GM21526 (cell line): Measurements from ENCODE around the gene FANK1.

Experiments
- ATAC-seq: cut with Tn5 transposase; IDR thresholded peaks from one replicate; pipeline ENCODE4 v1.9.1; 2021; ENCODE audit warnings: moderate library complexity; ENCODE audit not compliant: unreplicated experiment, low FRiP score

FANK1 gene

DNA sequence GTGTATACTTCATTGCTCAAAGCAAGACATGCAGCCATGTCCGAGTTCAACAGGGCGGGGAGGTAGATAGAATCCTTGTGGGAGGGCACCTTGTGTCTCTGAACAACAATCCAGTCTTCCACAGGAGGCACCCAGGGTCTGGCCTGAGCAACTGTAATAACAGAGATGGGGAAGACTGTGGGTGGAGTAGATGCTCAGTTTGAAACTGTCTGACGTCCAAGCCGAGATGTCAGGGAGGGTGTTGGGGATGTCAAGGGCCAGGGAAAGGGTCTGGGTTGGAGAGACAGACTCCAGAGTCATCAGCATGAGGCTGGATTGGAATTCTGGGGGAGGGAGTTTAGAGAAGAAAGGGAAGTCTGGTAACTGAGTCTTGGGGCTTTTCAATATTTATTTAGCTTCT lies 88.0 kb downstream of the FANK1 start:
- ATAC-seq, result no peak

- no peak for ATAC-seq
Observed at GRCh38 chr10:125984865-125985495, 88.6 kb downstream of the FANK1 start.

DNA sequence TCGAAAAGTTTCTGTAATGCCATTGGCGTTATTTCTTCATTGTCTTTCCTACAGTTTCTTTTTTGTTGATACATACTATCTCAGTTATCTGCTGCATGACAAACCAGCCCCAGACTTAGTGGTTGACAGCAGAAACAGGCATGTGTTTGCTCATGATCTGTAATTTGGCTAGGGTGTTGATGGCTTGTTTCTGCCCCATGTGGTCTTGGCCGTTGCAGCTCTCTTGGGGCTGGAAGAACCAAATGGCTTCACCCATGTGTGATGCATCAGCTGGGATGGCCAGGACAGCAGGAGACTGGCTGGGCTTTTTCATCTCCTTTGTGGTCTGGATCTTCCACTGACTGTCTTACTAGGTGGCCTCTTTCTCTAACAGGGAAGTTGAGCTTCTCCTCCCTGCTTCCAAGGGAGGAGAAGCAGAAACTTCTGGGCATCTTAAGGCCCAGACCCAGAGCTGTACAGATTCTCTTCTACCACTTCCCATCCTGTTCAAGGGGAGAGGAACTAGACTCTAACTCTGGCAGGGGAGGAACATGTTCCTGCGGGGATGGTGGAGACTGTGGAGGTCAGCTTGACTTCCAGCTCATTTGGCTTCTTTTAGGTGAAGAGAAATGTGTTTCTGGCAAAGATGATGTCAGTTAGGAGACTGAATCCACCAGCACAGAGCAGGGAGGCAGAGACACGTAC lies 89.3 kb downstream of the FANK1 start:
- ATAC-seq, result no peak

DNA sequence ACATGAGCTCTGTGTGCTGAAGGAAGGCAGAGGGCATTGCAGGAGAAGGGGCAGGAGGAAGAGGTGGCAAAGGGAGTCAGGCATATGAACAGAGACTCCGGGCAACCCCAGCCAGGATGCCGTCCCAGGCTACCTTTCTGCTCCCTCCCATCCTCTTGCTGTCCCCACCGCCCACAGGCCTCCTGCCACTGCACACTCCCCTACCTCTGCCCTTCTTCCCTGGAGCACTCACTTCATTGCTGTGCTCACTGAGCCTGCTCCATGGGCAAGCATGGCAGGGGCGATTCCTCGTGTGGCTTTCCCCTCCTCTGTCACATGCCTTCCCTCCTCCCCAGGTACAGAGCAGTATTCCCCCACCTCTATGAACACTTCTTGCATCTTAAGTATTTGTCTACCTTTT lies 93.4 kb downstream of the FANK1 start:
- ATAC-seq, result no peak

DNA sequence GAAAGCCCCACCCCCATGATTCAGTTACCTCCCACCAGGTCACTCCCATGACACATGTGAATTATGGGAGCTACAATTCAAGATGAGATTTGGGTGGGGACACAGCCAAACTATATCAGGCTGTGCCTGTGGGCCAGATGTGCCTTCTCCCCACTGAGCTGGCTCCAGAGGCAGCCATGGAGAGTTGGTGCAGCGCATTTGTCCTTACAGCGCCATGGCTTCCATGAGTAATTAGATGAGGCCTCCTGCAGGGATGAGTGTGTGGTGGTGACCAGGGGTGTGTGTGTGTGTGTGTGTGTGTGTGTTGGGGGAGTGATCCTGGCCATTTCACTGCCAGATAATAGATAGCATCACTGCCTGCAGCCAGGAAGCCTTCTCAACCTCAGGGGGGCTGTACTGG lies 94.6 kb downstream of the FANK1 start:
- no peak for ATAC-seq

- no peak for ATAC-seq
Observed at GRCh38 chr10:125991392-125991791, 95.0 kb downstream of the FANK1 start.

DNA sequence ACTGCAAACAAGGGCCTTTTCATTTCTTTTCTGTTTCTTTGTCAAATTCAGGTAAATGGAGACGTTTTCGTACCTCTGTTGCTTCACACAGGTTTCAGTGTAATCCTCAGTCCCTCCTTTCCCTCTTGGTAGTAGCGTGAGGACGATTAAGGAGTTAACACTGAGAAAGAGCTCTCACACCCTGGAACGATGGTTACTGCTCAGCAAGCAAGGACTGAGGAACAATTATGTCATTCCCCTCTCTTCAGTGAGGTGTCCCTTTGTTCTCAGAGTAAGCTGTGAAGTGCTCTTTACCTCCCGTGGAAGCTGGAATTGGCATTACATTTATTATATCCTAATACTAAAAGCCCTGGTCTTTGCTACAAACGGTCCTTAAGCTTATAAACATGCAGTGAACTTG lies 95.9 kb downstream of the FANK1 start:
- no peak for ATAC-seq

- ATAC-seq, result no peak
Observed at GRCh38 chr10:125994601-125995000, 98.2 kb downstream of the FANK1 start.

- ATAC-seq, result no peak
Observed at GRCh38 chr10:125995726-125996304, 99.5 kb downstream of the FANK1 start.

DNA sequence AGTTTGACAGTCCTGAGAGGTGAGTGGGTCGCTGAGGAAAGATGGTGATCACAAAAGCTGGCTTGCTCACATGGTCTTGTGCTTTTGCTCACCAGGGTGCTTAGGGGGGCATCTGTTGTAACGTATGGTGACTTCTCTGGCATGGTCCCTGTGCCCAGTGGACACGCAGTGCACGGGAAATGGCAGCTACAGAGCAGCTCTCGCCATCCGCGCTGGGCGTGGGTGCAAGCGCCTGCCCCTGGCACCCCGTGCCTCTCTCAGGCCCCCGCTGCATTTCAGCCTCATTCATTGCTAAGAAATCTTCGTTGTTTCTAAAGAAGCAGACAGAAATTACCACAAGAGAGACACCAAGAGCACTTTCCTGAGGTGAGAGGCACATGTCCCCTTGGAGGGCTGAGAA lies 101.2 kb downstream of the FANK1 start:
- ATAC-seq, result no peak

DNA sequence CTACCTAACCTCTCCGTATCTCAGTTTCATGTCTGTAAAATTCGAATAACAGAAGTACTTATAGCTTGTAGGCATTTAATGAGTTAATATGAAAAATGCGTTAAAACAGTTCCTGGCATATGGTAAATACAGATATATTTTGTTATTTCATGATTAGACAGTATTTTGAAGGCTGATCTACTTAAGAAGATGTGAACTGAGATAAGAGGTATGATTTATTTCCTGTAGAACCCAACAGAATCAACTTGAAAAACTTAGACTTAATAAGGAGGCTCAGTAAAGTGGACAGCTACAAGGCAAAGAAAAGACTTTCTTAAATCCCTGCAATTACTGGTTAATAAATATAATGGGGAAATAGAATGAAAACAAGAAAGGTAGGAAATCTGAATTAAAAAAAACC lies 103.3 kb downstream of the FANK1 start:
- ATAC-seq, result no peak

DNA sequence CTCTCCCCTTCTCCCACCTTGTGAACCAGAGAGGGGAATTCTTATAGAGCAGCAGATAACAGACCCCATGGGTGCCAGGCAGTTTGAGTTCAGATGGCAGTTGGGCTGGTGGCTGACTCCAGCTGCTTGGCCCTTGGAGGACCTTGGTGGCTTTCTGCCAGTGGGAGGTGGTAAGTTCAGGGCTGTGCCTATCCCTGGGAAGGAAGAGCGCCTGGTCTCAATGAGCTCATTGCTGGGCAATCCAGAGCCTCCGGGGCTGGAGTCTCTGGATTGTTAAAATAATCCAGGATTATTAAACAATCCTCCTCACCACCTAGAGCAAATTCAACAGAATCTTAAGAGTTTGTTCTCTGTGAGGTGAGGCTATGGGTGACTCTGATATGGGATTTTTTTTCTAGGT lies 105.2 kb downstream of the FANK1 start:
- ATAC-seq, result no peak

- ATAC-seq, result no peak
Observed at GRCh38 chr10:126004752-126005151, 108.4 kb downstream of the FANK1 start.

- no peak for ATAC-seq
Observed at GRCh38 chr10:126006264-126006663, 109.9 kb downstream of the FANK1 start.

GRCh38 chr10:126006906-126007305 lies 110.5 kb downstream of the FANK1 start:
- ATAC-seq, result no peak

DNA sequence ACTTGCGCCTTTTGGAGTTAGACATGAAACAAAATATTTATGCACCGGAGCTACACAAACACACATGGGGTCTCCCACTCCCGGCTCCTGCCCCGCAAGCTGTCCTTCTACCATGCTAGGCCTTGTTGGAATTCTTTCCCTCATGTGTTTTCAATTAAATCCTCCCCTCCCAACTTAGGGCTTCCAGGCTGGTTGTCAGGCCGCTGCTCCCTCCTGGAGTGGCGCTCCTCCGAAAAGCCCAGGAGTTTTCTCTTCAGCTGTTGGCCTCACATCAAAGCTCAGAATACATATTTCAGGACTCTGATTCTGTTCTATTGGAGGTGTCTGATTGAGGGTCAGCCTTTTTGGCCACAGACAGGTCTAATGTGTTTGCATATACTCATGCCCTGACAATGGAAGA lies 113.3 kb downstream of the FANK1 start:
- ATAC-seq, result no peak

GRCh38 chr10:126011995-126012394 lies 115.6 kb downstream of the FANK1 start:
- ATAC-seq, result no peak

GRCh38 chr10:126012485-126012884 lies 116.1 kb downstream of the FANK1 start:
- ATAC-seq, result no peak

GRCh38 chr10:126013489-126014281 lies 117.3 kb downstream of the FANK1 start:
- peak; percentile 51 for ATAC-seq

GRCh38 chr10:126014309-126014708 lies 117.9 kb downstream of the FANK1 start:
- no peak for ATAC-seq

DNA sequence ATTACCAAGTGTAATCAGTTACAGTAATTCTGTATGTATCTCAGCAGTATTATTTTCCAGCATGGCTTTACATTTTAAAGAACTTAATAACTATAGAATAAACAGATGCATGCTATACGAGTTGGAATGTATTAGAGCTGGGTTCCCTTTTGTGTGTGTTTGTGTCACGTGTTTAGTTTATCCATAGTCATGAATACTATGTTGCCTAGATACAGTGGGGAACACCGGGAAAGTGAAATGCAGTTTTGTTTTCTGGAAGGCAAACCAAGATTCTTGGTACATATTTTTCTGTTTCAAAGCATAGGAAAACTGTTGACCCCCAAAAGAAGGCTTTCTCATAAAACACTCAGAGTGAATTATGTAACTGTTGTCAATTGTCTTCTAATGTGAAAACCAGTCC lies 119.0 kb downstream of the FANK1 start:
- ATAC-seq, result no peak
